NCI-H1417 (cell line): ENCODE measurements around the gene MIGA2.

Source experiments
- DNase-seq, 3 experiments: peaks; one replicate each; lab custom pipeline; 2025; lab: John Stamatoyannopoulos, UW

MIGA2 gene

GRCh38 chr9:129071526-129072126, 35.2 kb downstream of the MIGA2 start:
- no peak for DNase-seq

GRCh38 chr9:129072171-129072570, 35.7 kb downstream of the MIGA2 start:
- no peak for DNase-seq

- DNase-seq, result no peak
Measured at GRCh38 chr9:129073404-129073803, 37.0 kb downstream of the MIGA2 start.

- DNase-seq, result no peak
Measured at GRCh38 chr9:129074106-129074505, 37.7 kb downstream of the MIGA2 start.

- no peak for DNase-seq
Measured at GRCh38 chr9:129075996-129076639, 39.7 kb downstream of the MIGA2 start.

GRCh38 chr9:129076640-129077037, 40.2 kb downstream of the MIGA2 start:
- DNase-seq, result no peak

- no peak for DNase-seq
Measured at GRCh38 chr9:129077236-129077635, 40.8 kb downstream of the MIGA2 start.

- DNase-seq, result no peak
Measured at GRCh38 chr9:129078691-129079503, 42.5 kb downstream of the MIGA2 start.

GRCh38 chr9:129079829-129080228, 43.4 kb downstream of the MIGA2 start:
- DNase-seq, result no peak

GRCh38 chr9:129080298-129080600, 43.8 kb downstream of the MIGA2 start:
- no peak for DNase-seq

GRCh38 chr9:129080601-129081387, 44.4 kb downstream of the MIGA2 start, which contains the start of gene DOLPP1:
DOLPP1 (plus strand) TSS chr9:129081111; CDS start chr9:129081132, 21 bp downstream.
- peak; percentile 93 to 100 (median 100) for DNase-seq

- no peak for DNase-seq
Measured at GRCh38 chr9:129081388-129081904, 45.0 kb downstream of the MIGA2 start.

GRCh38 chr9:129084087-129084486, 47.7 kb downstream of the MIGA2 start:
- no peak for DNase-seq

GRCh38 chr9:129089246-129089645, 52.8 kb downstream of the MIGA2 start:
- no peak for DNase-seq

- DNase-seq, result no peak
Measured at GRCh38 chr9:129093602-129094386, 57.4 kb downstream of the MIGA2 start.

GRCh38 chr9:129094387-129095169, 58.2 kb downstream of the MIGA2 start:
- no peak for DNase-seq

- no peak for DNase-seq
Measured at GRCh38 chr9:129095170-129095667, 58.8 kb downstream of the MIGA2 start.

GRCh38 chr9:129095908-129096307, 59.5 kb downstream of the MIGA2 start:
- DNase-seq, result no peak

GRCh38 chr9:129097671-129098306, 61.4 kb downstream of the MIGA2 start:
- no peak for DNase-seq

GRCh38 chr9:129098328-129098727, 61.9 kb downstream of the MIGA2 start:
- DNase-seq, result no peak
